ENCODE results near the gene BRD4.

BRD4 gene

DNA sequence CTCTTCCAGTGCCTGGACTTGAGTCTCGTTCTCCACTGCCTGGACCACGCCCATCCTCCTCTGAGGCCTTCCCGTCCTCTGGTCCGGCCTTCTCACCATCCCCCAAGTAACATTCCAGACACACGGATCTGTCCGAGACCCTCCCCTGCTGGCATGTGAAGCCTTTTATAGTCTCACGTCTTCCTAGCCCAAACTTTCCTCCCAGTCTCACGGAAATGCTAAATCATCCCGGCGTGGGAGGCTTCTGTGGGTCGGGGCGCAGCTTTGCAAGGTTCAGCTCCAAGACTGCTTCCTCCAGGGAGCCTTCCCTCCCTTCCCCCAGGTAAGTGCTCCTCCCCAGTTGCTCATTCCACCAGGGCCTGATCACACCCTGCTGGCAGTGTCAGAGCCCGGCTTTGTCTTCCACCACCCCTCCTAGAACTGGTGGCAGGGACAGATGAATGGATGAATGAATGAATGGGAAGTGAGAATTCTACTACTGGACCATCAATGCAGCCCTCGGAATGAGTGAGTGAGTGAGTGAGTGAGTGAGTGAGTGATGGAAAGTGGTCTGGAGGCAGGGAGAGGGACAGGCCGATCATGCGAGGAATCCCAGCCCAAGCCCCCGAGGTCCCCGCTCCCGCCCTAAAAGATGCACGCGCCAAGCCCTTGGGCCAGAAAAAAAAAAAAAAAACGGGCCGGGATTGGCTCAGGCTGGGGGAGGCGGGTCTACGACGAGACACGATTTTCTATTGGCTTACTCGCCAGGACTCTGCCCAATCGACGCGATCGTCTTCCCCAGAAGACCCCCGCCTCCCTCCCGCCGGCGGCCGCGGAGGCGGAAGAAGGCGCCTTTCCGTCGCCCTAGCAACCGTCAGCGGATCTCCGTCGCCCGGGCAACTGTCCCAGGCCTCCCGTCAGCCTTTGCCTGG lies 109.3 kb downstream of the BRD4 start:
- no peak for DNase-seq

DNA sequence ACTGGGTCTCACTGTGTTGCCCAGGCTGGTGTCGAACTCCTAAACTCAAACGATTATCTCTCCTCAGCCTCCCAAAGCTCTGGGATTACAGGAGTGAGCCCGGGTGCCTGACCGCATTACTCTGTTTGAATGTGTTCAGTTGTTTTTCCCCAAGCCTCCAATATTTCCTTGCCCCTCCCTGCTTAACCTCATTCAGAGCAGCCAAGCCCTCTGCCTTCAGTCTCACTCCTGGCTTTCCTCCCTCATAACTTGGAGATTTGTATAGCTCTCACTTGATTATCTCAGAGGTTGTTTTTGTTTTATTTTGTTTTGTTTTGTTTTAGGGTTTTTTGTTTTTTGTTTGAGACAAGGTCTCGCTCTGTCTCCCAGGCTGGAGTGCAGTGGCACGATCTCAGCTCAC lies 111.5 kb downstream of the BRD4 start:
- no peak for DNase-seq

DNA sequence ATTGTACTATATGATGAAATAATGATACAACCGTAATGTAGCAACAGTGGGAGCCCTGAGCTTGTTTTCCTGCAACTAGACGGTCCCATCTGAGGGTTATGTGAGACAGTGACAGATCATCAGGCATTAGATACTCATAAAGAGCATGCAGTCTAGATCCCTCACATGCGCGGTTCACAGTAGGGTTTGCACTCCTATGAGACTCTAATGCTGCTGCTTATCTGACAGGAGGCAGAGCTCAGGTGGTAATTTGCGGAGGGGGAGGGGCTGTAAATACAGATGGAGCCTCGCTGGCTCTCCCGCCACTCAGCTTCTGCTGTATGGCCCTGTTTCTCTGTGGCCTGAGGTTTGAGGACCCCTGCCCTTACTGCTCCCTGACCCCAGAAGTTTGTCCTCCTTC lies 113.8 kb downstream of the BRD4 start:
- no peak for DNase-seq

DNA sequence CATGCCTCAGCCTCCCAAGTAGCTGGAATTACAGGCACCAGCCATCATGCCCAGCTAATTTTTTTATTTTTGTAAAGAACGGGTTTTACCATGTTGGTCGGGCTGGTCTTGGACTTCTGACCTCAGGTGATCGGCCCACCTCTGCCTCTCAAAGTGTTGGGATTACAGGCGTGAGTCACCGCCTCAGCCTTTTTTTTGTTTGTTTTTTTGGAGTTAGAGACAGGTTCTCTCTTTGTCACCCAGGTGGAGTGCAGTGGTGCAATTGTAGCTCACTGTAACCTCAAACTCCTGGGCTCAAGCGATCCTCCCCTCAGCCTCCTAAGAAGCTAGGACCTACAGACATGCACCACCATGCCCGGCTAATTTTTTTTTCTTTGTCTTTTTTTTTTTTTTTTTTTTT lies 116.0 kb downstream of the BRD4 start:
- no peak for DNase-seq

DNA sequence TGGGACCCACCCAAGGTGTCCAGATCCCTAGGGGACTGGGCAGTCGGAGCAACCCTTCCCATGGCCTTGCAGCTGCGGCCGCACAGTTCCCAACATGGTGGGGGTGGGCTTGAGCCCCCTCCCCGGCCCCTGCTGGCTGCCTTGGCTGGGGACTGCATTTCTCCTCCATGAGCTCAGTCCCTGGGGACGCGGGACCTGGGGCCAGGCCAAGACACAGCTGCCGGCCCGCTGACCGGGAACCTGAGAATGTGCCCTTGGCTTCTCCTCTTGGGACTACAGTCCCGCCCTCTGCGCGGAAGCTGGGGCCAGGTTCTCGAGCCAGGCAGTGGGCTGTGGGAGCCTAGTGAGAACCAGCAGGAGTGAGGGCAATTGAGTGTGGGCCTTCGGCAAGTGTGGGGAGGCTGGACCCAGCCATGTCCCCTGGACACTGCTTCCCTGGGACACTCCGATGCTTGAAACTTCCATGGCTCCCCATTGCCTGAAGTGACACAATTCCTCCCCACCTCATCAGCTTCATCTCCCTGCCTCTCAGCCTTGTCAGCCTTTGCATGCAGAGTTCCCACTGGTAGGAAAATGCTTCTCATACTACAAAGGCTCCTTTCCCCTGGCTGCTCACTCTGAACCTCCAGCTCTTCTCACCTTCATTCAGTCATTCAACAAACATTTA lies 118.5 kb downstream of the BRD4 start:
- no peak for DNase-seq

DNA sequence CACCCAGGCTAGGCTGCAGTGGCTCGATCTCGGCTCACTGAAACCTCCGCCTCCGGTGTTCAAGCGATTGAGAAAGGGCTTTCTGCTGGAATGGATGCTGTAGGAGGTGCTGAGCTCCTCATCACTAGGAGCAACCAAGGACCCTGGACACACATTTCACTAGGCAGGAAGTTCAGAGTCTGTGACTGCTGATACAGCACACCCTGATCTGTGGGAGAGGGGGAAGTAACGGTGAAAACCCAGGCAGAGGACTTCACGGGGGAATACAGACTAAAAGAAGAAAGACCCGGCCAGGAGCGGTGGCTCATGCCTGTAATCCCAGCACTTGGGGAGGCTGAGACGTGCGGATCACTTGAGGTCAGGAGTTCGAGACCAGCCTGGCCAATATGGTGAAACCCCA lies 119.6 kb downstream of the BRD4 start:
- DNase-seq, result no peak

DNA sequence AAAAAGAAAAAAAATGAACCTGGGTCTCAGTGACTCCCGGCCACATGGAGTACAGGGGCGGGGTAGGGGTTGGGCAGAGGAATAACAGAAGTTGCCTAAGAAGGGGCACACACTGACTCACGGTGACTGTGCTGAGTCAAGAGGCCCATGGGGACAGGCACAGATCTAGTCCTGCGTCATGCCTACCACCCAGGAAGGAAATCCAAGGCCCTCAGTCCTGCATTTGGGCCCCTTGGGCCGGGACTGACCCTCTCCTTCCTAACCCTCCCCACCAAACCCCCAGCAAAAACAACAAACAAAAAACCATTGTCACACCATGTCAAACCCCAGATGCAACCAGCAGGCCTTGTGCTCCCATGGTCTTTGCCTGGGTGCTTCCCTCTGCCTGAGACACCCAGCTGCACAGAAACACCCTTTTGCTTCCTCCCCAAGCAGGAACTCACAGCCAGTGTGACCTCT lies 122.0 kb downstream of the BRD4 start:
- no peak for DNase-seq

DNA sequence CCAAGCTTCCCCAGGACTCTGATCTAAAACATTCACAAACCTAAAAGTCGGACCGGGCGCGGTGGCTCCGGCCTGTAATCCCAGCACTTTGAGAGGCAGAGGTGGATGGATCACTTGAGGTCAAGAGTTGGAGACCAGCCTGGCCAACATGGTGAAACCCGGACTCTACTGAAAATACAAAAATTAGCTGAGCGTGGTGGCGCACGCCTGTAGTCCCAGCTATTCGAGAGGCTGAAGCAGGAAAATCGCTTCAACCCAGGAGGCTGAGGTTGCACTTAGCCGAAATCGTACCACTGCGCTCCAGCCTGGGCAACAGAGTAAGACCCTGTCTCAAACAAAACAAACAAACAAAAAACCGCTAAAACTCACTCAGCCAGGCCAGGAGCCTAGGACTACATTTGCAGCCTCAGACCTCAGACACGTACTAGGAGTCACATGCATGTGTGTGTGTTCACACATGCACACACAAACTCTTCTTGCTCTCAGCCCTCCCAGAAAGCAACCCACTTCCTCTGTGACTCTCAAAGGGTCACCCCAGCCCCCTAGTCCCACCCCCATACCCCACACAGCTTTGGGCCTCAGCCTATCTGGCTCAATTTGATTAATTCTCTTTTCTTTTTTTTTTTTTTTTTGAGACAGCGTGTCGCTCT lies 130.8 kb downstream of the BRD4 start:
- no peak for DNase-seq

DNA sequence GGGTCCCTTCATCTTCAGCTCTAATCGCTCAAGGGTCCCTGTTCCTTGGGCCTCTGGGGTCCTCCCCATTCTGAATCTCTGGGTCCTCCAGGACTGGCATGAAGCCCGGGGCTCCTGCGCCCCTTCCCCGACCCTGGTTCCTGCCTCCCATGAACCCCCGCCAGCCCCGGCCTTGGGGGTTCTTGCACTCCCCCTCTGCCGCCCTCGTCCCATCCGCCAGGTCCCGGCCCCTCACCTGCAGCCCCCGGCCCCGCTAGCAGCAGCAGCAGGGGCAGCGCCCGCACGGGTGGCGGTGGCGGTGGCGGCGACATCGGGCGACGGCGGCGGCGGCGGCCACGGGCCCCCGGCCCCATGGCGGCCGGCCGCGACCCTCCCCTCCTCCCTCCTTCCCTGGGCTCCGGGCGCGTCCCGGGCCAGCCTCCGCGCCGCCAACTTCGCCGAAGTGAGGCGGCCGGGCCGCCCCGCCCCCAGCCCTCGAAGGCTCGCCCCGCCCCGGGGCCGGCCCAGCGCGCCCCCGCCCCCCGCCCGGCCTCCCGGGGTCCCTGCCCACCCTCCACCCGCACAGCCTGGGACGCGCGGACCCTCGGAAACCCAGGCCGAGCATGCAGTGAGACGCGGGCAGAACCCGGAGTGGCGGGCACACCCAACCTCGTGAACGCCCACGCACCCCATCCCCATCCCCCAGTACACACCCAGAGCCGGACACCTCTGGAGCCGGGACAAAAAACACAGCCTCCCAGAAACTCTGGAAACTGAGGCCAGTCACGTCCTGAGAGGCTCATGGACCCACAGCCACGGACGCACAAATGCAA lies 131.6 kb downstream of the BRD4 start, which contains the start of gene NOTCH3:
TSS of gene NOTCH3 (minus strand) at position 443 of the 812 bp plus-strand sequence. CDS start at position 353, 90 bp downstream.
- no peak for DNase-seq

DNA sequence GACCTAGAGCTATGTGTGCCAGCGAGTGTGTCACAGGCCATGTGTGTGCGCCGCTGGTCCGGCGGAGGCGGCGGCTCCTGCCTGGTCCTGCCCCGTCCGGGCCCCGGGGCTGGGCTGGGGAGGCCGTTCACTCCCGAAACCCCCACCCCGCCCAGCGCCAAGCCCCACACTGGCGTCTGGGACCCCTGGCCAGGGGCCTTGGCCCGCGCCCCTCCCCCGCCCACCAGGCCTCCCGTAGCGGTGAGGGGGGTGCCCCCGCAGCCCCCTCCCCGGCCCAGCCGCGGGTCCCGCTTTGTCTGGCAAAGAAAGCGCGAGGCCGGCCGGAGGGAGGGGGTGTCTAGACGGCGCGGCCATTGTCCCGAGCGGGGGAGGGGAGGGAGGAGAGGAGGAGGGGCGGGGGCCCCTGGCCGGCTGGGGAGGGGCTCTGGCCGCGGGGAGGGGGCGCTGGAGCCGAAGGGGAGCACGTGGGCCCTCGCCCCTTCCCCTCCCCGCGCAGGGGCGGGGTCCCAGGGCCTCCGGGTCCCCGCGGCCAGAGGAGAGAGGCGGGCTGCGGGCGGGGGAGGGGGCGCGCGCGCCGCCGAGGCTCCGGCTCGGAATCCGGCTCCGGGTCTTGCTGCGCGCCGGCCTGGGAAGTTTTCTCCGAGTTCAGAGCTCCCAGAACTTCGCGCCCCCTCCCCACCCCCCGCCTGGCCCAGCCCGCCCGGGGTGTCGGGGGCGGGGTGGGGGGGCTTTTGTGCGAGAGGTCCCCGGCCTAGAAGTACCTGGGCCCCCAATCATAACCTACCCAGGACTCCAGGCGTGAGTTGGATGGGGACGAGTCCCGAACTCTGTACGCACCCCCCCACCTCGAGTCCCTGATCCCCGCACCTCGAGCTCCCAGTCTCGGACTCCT lies 132.4 kb downstream of the BRD4 start:
- peak; percentile 72 for DNase-seq

DNA sequence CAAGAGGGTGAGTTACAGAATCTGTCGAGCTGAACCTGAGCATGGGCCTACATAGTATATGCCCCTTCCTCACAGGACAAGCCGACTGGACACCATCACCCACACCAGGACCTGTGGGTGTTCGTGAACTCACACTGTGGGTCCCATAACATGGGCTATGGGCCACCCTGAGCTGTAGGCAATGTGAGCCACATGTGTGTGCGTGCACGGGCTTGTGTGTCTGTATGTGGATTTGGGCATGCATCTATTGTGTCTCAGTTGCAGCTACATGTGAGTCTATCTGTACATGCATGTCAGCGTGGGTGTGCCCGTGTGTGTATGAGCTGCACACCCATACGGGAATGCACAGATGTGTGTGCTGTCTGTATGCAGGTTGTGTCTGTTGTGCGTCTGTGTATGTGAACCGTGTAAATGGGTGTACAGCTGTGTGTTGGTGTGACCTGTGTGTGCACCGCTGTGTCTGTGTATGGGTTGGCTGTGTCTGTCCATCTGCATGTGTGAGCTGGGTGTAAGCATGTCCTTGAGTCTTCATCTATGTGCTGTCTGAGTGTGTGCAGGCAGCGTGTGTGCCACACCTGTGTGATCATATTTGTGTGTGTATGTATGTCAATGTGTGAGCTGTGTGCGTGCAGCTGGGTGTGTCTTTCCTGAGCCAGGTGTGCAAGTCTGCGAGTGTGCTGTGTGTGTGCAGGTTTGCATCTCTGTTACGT lies 133.2 kb downstream of the BRD4 start:
- DNase-seq, result peak; percentile 54

DNA sequence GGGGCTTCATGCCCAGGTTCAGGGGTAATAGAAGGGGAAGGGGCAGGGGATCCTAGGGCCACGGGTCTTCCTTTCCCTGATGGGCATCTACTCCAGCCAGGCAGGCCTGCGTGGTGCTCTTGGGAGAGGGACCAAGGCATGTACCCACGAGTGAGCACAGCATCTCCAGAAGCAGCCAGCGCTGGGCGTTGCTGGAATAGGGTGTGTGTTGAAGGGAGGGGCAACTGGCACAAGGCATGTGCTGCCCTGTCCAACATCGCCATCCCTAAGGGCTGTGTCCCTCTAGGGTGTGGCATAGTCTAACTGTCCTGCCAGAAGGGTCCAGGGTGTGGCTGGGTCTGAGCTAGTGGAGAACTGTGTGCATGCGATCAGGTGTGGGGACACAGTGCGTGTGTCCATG lies 134.4 kb downstream of the BRD4 start:
- DNase-seq, result no peak

DNA sequence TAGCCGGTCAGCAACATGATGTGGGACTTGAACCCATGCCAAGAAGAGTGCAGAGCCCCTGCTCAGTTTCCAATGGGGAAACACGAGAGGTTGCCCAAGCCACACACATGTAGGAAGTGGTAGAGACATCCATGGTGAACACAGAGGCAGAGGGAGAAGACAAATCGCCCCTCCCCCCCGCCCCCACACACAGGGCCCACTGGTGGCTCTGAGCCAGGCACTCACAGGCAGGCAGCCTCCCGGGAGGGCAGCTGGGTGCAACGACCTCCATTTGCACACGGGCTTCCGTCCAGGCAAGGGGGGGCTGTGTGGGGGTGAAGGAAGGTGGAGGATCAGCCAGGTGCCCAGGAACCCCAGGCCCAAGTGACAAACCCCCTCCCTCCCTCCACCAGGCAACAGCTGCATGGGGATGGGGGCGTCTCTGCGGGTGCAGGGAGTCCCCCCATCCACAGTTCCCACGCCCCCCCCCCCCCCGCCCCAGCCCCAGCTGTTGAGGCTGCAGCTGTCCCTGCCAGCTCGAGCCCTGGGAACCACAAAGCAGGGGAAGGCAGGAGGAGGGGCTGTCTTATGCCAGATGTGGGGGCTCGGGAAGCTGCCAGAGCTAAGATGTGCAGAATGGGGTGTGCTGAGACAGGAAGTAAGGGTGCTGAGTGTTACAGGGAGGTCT lies 134.9 kb downstream of the BRD4 start:
- DNase-seq, result no peak

DNA sequence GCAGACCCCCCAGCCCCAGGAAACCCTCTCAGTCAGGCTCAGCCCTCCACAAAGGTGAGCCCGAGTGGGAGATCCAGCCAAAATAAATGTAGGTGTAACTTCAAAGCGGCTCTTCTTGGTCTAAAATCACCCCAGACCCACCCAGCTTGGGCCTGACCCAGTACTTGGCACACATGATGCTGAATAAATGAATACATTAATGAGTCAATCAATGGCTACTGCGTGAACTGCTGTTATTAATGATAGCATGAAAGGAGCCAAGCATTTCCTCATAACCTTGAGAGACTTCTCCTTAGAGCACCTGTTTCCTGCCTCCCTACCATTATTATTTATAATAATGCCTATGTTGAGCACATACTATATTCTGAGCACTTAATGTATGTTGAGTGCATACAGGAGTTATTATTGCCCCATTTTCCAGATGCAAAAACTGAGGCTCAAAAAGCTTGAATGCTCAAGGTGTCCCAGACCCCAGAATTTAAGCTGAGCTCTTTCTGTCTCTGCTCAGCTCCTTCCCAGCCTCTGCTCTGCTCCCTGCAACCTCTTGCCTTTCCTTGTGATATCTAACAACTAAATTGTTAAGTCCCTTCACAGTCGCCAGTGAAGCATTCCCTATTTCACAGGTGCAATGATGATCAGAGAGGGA lies 135.9 kb downstream of the BRD4 start:
- no peak for DNase-seq

DNA sequence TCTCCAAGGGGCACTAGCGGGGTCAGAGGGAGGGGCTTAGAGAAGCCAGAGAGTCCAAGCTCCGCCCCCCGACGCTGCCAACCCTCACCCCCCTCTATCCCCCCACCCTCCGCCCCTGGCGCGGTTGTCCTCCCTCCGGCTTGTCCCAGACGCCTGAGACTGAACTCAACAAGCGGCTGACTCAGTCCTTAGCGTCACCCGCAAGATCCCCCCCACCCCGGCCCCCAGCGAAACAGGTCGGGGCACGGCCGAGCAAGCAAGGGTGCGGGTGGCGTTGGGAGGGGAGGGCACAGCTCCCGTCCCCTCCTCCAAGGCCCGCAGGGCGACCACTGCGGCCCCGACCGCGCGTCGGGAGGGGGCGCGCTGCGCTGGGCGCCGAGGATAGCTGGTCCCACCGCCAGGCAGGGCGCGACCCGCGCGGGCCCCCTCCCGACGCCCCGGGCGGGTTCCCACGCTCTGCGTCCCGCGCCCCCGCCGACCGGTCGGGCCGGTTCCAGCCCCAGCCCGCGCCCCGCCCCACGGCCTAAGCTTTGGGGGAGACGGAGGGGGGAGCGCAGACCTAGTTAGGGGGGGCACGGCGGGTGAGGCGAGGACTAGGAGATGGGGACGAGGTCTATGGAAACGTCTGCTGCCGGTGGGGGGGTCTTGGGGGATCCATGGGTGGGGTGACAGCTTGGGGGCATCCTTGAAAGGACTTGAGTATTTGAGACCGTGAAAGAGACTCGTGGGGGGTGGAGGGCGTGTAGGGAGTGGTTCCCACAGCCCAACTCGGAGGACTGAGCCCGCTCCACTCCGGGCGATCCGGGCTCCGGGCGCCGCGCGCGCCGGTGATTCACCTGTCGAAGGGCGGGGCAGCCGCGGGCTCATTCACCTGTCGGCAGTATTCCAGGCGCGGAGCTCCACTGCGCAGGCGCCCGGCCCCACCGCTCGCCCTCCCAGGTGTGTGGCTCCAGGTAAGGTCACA lies 136.7 kb downstream of the BRD4 start:
- peak; percentile 71 for DNase-seq

DNA sequence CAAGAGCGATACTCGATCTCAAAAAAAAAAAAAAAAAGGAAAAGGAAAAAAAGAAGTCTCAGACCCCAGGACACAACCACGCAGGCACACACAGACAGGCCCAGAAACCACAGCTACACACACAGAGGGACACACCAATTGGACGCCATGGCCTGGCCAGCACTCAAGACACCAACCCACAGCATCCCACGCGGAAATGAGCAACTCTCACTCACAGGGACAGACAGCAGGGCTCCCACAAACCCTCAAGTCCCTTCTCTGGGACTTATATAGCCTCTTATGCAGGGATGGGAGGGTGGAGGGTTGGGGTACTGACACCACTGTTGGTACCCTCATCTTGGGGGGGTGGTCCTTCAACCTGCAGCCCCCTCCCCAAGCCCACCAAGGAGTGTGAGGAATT lies 137.4 kb downstream of the BRD4 start:
- no peak for DNase-seq

DNA sequence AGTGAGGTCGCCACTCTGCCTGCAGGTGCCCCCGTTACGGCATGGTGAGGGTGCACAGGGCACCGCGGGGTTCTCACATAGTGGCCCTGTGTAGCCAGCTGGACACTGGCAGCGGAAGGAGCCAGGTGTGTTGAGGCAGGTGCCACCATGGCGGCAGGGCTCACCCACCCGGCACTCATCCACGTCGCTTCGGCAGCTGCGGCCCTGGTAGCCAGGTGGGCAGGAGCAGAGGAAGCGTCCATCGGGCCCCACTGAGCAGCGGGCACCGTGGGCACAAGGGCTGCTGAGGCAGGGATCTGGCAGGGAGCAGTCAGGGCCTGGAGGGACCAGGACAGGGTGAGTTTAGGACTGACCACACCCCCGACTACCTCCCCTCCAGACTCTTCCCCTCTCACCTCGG lies 140.4 kb downstream of the BRD4 start:
- no peak for DNase-seq

DNA sequence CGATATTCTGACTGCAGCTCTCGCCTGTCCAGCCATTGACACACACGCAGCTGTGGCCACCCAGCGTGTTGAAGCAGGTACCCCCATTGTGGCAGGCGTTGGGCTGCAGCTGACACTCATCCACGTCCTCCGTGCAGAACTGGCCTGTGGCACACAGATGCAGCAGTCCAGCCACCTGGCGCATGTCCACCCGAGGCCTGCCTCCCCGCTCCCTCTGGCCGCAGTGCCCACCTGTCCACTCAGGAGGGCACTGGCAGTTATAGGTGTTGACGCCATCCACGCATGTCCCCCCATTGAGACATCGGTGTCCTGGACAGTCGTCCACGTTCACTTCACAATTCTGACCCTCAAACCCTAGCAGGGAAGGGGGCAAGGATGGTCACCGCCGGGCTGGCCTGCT lies 140.8 kb downstream of the BRD4 start:
- no peak for DNase-seq

Data from right kidney (tissue), 1 donor.